ENCODE results near the gene RRP36. TPM values are rescaled to one million over a fixed set of nuclear protein-coding genes. Genes with fewer than 3 reads are reported as not detected.

RRP36 gene
- total RNA-seq, 1 experiment from 2014 or later = 62.5 TPM

DNA sequence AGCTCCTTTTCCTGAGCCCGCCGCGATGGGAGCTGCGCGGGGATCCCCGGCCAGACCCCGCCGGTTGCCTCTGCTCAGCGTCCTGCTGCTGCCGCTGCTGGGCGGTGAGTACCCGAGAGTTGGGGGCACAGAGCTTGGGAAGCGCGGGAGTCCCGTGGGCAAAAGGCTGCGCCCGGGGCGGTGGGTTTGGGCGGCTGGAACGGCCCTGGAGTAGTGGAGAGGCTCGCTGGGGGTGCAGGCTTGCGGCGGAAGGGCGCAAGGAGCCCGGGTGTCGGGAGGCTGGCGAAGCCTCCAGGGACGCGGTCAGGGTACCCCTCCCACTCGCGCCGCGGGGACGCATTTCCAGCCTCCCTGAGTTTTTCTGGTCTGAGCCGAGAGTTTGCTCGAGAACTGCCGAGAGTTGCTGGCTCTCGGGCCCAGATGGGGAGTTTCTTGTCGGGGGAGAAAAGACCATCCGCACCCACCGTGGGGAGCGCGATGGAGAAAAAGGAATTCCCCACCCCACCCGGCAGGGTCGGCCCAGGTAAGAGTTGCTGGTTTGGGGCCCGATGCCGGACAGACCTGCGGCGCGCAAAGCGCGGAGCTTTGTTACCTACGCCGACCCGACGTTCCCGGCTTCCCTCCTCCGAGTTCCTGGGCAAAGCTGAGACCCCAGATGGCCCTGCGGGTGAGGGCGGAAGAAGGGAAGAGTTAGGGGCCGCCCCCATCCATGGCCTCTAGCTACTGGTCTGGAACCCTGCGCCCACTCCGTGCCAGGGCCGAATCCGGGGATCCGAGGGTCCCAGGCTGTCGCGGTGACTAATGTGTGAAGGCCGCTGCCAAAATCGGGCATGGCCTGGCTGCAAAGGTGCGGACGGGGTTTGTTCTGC, 55.3 kb downstream of the RRP36 start:
- BruUV-seq (replicated peaks) = TSS peak; percentile 80
- no peaks in the 10 kb centered on the region; the same call in 1 of the 2 replicates for H4K20me1 ChIP-seq (ENCODE audit: insufficient read depth)
- no peaks in the 10 kb centered on the region for H3K9me3 ChIP-seq (ENCODE audit: insufficient read depth, low read depth)
- H2AFZ ChIP-seq = peak overlapping the region; percentile 100
- H3K27ac ChIP-seq = 0 out of 2 replicates have a peak overlapping the region, but pooled peaks have one; percentile 32
- ChIA-PET CTCF (interaction anchor here (0.6 kb wide), 1 partner anchor 21 kb away, joined by 3 read pairs; no protein-coding TSS in a partner anchor), POLR2A (ENCODE audit: unreplicated experiment) (interaction anchor here (0.6 to 1.1 kb wide), 4 partner anchors 16 to 36 kb away, joined by 3 to 10 read pairs (median 6); no protein-coding TSS in a partner anchor)
- H3K4me2 ChIP-seq = peak overlapping the region; percentile 89
- intact Hi-C loops (cut with micrococcal nuclease; ENCODE audit: unreplicated experiment) = loop anchor here (2.0 kb wide), 2 partner anchors 20 to 44 kb away; no protein-coding TSS in a partner anchor
- H3K4me3 ChIP-seq = peak overlapping the region; percentile 100
- peaks cover 50% of the 10 kb centered on the region for H3K79me2 ChIP-seq (ENCODE audit: low read depth)
- H3K36me3 ChIP-seq (ENCODE audit: low read depth) = no peaks in the 10 kb centered on the region
- peaks cover 14% of the 10 kb centered on the region for H3F3A ChIP-seq (ENCODE audit: insufficient read depth, low read depth)
- TF ChIP-seq, protein P1, sequence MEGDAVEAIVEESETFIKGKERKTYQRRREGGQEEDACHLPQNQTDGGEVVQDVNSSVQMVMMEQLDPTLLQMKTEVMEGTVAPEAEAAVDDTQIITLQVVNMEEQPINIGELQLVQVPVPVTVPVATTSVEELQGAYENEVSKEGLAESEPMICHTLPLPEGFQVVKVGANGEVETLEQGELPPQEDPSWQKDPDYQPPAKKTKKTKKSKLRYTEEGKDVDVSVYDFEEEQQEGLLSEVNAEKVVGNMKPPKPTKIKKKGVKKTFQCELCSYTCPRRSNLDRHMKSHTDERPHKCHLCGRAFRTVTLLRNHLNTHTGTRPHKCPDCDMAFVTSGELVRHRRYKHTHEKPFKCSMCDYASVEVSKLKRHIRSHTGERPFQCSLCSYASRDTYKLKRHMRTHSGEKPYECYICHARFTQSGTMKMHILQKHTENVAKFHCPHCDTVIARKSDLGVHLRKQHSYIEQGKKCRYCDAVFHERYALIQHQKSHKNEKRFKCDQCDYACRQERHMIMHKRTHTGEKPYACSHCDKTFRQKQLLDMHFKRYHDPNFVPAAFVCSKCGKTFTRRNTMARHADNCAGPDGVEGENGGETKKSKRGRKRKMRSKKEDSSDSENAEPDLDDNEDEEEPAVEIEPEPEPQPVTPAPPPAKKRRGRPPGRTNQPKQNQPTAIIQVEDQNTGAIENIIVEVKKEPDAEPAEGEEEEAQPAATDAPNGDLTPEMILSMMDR (conservative IDR thresholded peaks at IDR 0.05) = no peak
- TF ChIP-seq EZH2 (IDR thresholded peaks at IDR 0.05; ENCODE audit: low read depth) = no peak
- no peaks in the 10 kb centered on the region for H3K9me2 ChIP-seq (ENCODE audit: insufficient read depth)
- no peaks in the 10 kb centered on the region for H3K27me3 ChIP-seq (ENCODE audit: insufficient read depth, low read depth)
- peaks cover 13% of the 10 kb centered on the region for H3K4me1 ChIP-seq (replicated peaks; ENCODE audit: insufficient read depth)
- peak; percentile 37 to 47 for DNase-seq

DNA sequence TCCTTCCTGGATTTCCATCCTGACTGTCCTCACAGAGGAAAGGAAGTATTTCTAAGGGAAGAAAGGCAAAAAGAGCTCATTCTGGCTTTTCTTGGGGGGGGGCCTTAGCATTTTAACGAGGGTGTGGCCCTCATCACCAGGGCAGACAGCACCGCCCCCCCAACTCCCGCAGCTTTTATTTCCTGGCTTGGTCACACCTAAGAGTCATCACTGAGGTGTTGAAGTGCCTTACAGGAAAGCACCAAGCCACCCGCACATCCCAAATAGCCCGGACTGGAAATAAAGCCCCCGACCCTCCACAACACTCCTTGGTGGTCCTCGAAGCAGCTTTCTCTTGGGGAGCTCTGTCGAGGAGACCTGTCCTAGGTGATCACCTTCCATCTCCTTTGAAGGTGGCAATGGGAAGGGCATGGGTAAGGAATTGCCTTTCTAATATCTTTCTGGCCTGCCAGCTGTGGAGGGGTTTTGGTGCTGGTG, 55.9 kb downstream of the RRP36 start:
- H3K4me1 ChIP-seq (replicated peaks; ENCODE audit: insufficient read depth) = peaks cover 13% of the 10 kb centered on the region
- H3K36me3 ChIP-seq (ENCODE audit: low read depth) = no peaks in the 10 kb centered on the region
- H3K4me2 ChIP-seq = peak overlapping the region; percentile 89
- peak overlapping the region; percentile 100 for H2AFZ ChIP-seq
- TF ChIP-seq EZH2 (IDR thresholded peaks at IDR 0.05; ENCODE audit: low read depth) = no peak
- TF ChIP-seq, protein P1 (conservative IDR thresholded peaks at IDR 0.05) = no peak
- no peaks in the 10 kb centered on the region for H3K9me2 ChIP-seq (ENCODE audit: insufficient read depth)
- BruUV-seq (replicated peaks) = no TSS peak
- POLR2A ChIA-PET (ENCODE audit: unreplicated experiment) = interaction anchor here (0.8 to 1.1 kb wide), 2 partner anchors 20 to 27 kb away, joined by 5 to 8 read pairs; no protein-coding TSS in a partner anchor
- no peaks in the 10 kb centered on the region; the same call in 1 of the 2 replicates for H4K20me1 ChIP-seq (ENCODE audit: insufficient read depth)
- H3F3A ChIP-seq (ENCODE audit: insufficient read depth, low read depth) = peaks cover 14% of the 10 kb centered on the region
- peak overlapping the region; percentile 100 for H3K4me3 ChIP-seq
- H3K79me2 ChIP-seq (ENCODE audit: low read depth) = peaks cover 56% of the 10 kb centered on the region
- no peaks in the 10 kb centered on the region for H3K9me3 ChIP-seq (ENCODE audit: insufficient read depth, low read depth)
- peak in 1 of 2 experiments; percentile 42 for DNase-seq
- intact Hi-C loops (cut with micrococcal nuclease; ENCODE audit: unreplicated experiment) = loop anchor here (2.0 kb wide), 2 partner anchors 19 to 43 kb away; no protein-coding TSS in a partner anchor
- CTCF ChIA-PET = no interaction called here
- no peaks in the 10 kb centered on the region for H3K27me3 ChIP-seq (ENCODE audit: insufficient read depth, low read depth)
- H3K27ac ChIP-seq = no peak overlapping the region

DNA sequence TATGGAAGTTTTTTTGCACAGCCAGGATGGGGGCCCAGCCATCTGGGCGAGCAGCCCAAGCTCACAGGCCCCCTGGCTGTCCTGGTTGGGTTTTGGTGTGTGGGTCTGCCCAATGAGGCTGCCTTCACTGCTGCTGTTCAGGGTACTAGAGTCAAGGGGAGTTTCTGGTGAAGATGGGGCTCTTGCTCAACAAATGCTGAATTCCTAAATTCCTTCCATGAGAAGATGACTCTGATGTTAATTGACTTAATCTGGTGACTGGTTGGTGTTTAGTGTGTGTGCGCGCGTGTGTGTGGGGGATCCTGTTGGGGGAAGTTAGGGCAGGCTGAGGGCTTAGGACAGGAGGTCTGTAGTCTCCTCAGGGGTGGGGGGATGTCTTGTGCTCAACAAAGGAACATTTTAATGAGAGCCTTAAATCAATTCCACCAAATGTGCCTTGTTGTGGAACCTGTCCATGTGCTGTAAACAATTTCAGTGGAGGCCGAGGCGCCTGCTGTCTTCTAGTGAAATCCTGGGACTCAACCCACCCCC, 56.6 kb downstream of the RRP36 start:
- POLR2A ChIA-PET (ENCODE audit: unreplicated experiment) = no interaction called here
- peak overlapping the region; percentile 100; the same call in 1 of the 2 replicates for H3K4me3 ChIP-seq
- H3K9me3 ChIP-seq (ENCODE audit: insufficient read depth, low read depth) = no peaks in the 10 kb centered on the region
- peaks cover 13% of the 10 kb centered on the region for H3K4me1 ChIP-seq (replicated peaks; ENCODE audit: insufficient read depth)
- peaks cover 14% of the 10 kb centered on the region for H3F3A ChIP-seq (ENCODE audit: insufficient read depth, low read depth)
- H2AFZ ChIP-seq = no peak overlapping the region
- no peaks in the 10 kb centered on the region; the same call in 1 of the 2 replicates for H4K20me1 ChIP-seq (ENCODE audit: insufficient read depth)
- H3K36me3 ChIP-seq (ENCODE audit: low read depth) = no peaks in the 10 kb centered on the region
- peaks cover 63% of the 10 kb centered on the region for H3K79me2 ChIP-seq (ENCODE audit: low read depth)
- no peak overlapping the region for H3K27ac ChIP-seq
- H3K4me2 ChIP-seq = peak overlapping the region; percentile 89
- no peak for TF ChIP-seq EZH2 (IDR thresholded peaks at IDR 0.05; ENCODE audit: low read depth)
- TF ChIP-seq, protein P1 (conservative IDR thresholded peaks at IDR 0.05) = no peak
- no TSS peak for BruUV-seq (replicated peaks)
- intact Hi-C loops (cut with micrococcal nuclease; ENCODE audit: unreplicated experiment) = loop anchor here (2.0 kb wide), 2 partner anchors 19 to 43 kb away; no protein-coding TSS in a partner anchor
- no peak for DNase-seq
- H3K9me2 ChIP-seq (ENCODE audit: insufficient read depth) = no peaks in the 10 kb centered on the region
- CTCF ChIA-PET = no interaction called here
- no peaks in the 10 kb centered on the region for H3K27me3 ChIP-seq (ENCODE audit: insufficient read depth, low read depth)
